ENCODE results near the gene TMED9. TPM values are rescaled to one million over a fixed set of nuclear protein-coding genes. Genes with fewer than 3 reads are reported as not detected.

TMED9 gene
- total and polyA plus RNA-seq, 2 of the 4 experiments (the other 2 are of a cell fraction): 123 to 357 TPM

DNA sequence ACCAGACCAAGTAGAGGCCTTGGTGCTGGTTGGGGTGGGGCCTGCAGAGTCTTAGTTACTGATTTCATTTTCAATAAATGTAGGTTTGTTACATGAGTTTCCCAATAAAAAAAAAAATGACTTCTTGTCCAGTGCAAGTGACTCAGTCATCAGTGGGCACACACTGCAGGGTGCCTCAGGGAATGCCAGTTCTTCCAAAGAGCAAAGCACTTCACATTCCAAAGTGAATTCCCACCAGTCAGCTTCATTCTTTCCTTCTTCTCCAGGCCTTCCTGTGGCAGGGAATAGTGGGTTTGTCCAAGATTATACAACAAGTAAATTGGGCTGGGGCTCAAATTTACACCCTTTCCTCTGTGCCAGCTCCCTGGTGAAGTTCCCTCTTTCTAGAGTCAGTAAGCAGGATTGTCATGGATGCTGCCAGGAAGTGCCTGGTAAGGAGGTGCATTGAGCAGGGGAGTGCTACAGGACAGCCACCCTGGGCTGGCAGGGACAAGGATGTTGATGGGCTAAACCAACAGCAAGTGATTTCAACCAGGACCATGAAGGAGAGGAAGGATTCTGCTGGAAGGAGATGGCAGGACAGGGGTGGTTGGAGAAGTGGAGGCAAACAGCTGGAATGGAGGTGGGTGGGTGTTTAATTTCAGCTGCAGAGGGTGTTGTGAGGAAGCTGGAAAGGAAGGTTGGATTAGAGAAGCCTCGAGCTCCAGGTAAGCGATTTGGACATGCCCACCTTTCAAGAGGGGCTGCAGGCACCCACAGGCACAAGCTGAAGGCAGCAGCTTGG, 4.2 kb downstream of the TMED9 start:
- Histone ChIP-seq H2BK120ac (ENCODE audit: low read depth, low read length) (no peak overlapping the region), H3K4ac (ENCODE audit: low read depth, low read length) (no peak overlapping the region), H2BK5ac (ENCODE audit: low read depth, low read length, poor library complexity, severe bottlenecking) (no peak overlapping the region), H3K9ac (ENCODE audit: low read depth, low read length) (no peak overlapping the region), H2AK5ac (ENCODE audit: low read depth, low read length) (no peak overlapping the region), H3K14ac (replicated peaks; ENCODE audit: low read depth, low read length) (no peak overlapping the region), H3K36me3 (ENCODE audit: control insufficient read depth, insufficient read depth, low read length) (peaks cover 35% of the 10 kb centered on the region), H3K18ac (ENCODE audit: low read depth, low read length) (no peak overlapping the region), H4K91ac (ENCODE audit: insufficient read depth, low read depth, low read length) (no peak overlapping the region), H3K23ac (ENCODE audit: low read depth, low read length) (no peak overlapping the region), H2AK9ac (replicated peaks; ENCODE audit: low read depth, low read length, poor library complexity) (no peak overlapping the region), H4K5ac (ENCODE audit: low read depth, low read length) (no peak overlapping the region), H4K20me1 (ENCODE audit: insufficient read depth, low read length) (peaks cover 8% of the 10 kb centered on the region; the same call in 1 of the 2 replicates), H2BK20ac (ENCODE audit: low read depth, low read length) (no peak overlapping the region), H3K56ac (ENCODE audit: extremely low read depth, insufficient read depth, low read length) (no peak overlapping the region), H3K4me1 (ENCODE audit: control insufficient read depth, insufficient read depth, low read length) (peaks cover 5% of the 10 kb centered on the region), H2BK15ac (ENCODE audit: low read depth, low read length) (no peak overlapping the region), H3K27ac (ENCODE audit: insufficient read depth, low read length) (no peak overlapping the region), H3K9me1 (ENCODE audit: insufficient read depth, low read length) (peaks cover 20% of the 10 kb centered on the region), H3K27me3 (ENCODE audit: control insufficient read depth, insufficient read depth, low read length) (no peaks in the 10 kb centered on the region), H3K9me3 (ENCODE audit: control insufficient read depth, insufficient read depth, low read length) (no peaks in the 10 kb centered on the region), H3K4me3 (ENCODE audit: insufficient read depth, low read depth, low read length) (no peak overlapping the region), H3K79me1 (ENCODE audit: low read depth in 1 of 2, low read length in 2 of 2) (peaks cover 24 to 55% of the 10 kb centered on the region in 2 experiments), H4K8ac (ENCODE audit: low read depth in 2 of 2, low read length in 2 of 2) (no peak overlapping the region), H2AFZ (replicated peaks; ENCODE audit: low read length, poor library complexity) (no peak overlapping the region), H3K4me2 (ENCODE audit: low read depth, low read length) (no peak overlapping the region)
- TF ChIP-seq RFX5 (IDR thresholded peaks at IDR 0.05; ENCODE audit: low read depth, low read length) (no peak), MXI1 (IDR thresholded peaks at IDR 0.05; ENCODE audit: borderline replicate concordance, low read depth, low read length) (no peak), RAD21 (IDR thresholded peaks at IDR 0.05; ENCODE audit: low read length) (no peak), BHLHE40 (IDR thresholded peaks at IDR 0.05; ENCODE audit: low read depth, low read length) (no peak)
- TF ChIP-seq, protein P1, sequence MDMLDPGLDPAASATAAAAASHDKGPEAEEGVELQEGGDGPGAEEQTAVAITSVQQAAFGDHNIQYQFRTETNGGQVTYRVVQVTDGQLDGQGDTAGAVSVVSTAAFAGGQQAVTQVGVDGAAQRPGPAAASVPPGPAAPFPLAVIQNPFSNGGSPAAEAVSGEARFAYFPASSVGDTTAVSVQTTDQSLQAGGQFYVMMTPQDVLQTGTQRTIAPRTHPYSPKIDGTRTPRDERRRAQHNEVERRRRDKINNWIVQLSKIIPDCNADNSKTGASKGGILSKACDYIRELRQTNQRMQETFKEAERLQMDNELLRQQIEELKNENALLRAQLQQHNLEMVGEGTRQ (IDR thresholded peaks at IDR 0.05; ENCODE audit: low read depth, low read length): no peak
- intact Hi-C loops (cut with micrococcal nuclease): no loop called here
- 100% methylated on average over 2 of the region's 2 CpGs; no CpG with 5 or more reads in 1 of the 2 experiments for WGBS, 2 experiments (ENCODE audit: extremely low coverage in 2 of 2, insufficient read length in 1 of 2)
- DNase-seq: no peak
- dilution Hi-C loops (cut with HindIII; ENCODE audit: low sequenced_read_pairs, unreplicated experiment): no loop called here
- ChIA-PET CTCF (interaction anchor here (1.1 kb wide), 1 partner anchor 11 kb away, joined by 3 read pairs; no protein-coding TSS in a partner anchor), POLR2A (ENCODE audit: unreplicated experiment) (no interaction called here)
- no peak for ATAC-seq (ENCODE audit: low read depth)
- no TSS peak for BruUV-seq (replicated peaks)
- in situ Hi-C loops (cut with MboI; ENCODE audit: low sequenced_read_pairs): no loop called here
